Activated CD4-positive, alpha-beta T cell treated with anti-CD3 and anti-CD28 coated beads for 4 hours (primary cell): ENCODE data around the gene UBXN11.

Experiments
- DNase-seq, 2 donors: peaks; one replicate each; pipeline ENCODE4 v3.0.0-alpha.2; 2020

UBXN11 gene

GRCh38 chr1:26259005-26259404, 47.4 kb downstream of the UBXN11 start:
- no peak for DNase-seq

GRCh38 chr1:26257222-26257621, 49.2 kb downstream of the UBXN11 start:
- DNase-seq: no peak

- DNase-seq: no peak
Observed at GRCh38 chr1:26254404-26254803, 52.0 kb downstream of the UBXN11 start.

- DNase-seq: no peak
Observed at GRCh38 chr1:26252718-26253117, 53.7 kb downstream of the UBXN11 start.

GRCh38 chr1:26239936-26240335, 66.5 kb downstream of the UBXN11 start:
- no peak for DNase-seq

- DNase-seq: no peak
Observed at GRCh38 chr1:26237230-26237966, 69.0 kb downstream of the UBXN11 start.

- DNase-seq: peak in 1 of 2 donors; percentile 25
Observed at GRCh38 chr1:26234644-26235370, 71.6 kb downstream of the UBXN11 start.

- peak; percentile 98 to 99 for DNase-seq
Observed at GRCh38 chr1:26233903-26234643, 72.4 kb downstream of the UBXN11 start, which contains the start of gene CEP85. Gene CEP85 (plus strand): TSS chr1:26234200. CDS start chr1:26239784, 5,584 bp downstream.
